Panc1 (cell line): ENCODE measurements around the gene USO1. TPM values are rescaled to one million over a fixed set of nuclear protein-coding genes. Genes with fewer than 3 reads are reported as not detected.

Experiments
- ATAC-seq: fragments of 200-7000 bp; cut with Tn5 transposase; 2 replicates; pipeline ENCODE4 v1.9.1; 2020; ENCODE audit warnings: mild to moderate bottlenecking, moderate library complexity
- BruUV-seq: library from RNA; stranded (reverse); fragments of 400-500 nt; replicated peaks from 2 replicates; lab custom pipeline; 2021; lab: Mats Ljungman, UMichigan
- CTCF ChIA-PET: fragments of 300-600 bp; sonication (Branson Sonifier 250); formaldehyde crosslinking; loops from one replicate; lab custom pipeline; 2022; ENCODE audit warnings: antibody characterized with exemption; lab: Charles Lee
- POLR2A ChIA-PET: fragments of 300-600 bp; sonication (Branson Sonifier 250); formaldehyde crosslinking; loops from one replicate; lab custom pipeline; 2022; ENCODE audit warnings: antibody characterized with exemption; lab: Charles Lee
- DNase-seq: peaks from one replicate; pipeline ENCODE4 v3.0.0-alpha.2; 2010; ENCODE audit warnings: low read depth, low spot score
- H3K27ac ChIP-seq: 2 replicates; pipeline ENCODE4 v1.5.1; 2011; ENCODE audit warnings: mild to moderate bottlenecking, low read length, inconsistent platforms
- H3K27me3 ChIP-seq: fragments of 200-500 bp; sonication (Bioruptor generic); 2 replicates; pipeline ENCODE4 v1.6.0; 2014; ENCODE audit warnings: low read length, inconsistent platforms; ENCODE audit not compliant: control insufficient read depth, insufficient read depth
- H3K36me3 ChIP-seq: fragments of 200-500 bp; sonication (Bioruptor generic); 2 replicates; pipeline ENCODE4 v1.5.1; 2014; ENCODE audit warnings: inconsistent platforms, mild to moderate bottlenecking, low read length, moderate library complexity; ENCODE audit not compliant: control insufficient read depth, insufficient read depth
- H3K4me1 ChIP-seq: 2 replicates; pipeline ENCODE4 v1.5.1; 2011; ENCODE audit warnings: inconsistent platforms, mild to moderate bottlenecking, low read length, moderate library complexity; ENCODE audit not compliant: control insufficient read depth, insufficient read depth
- H3K4me3 ChIP-seq, 2 experiments: 2 replicates each; pipeline ENCODE4 v1.5.1; 2011 to 2012; ENCODE audit warnings: low read depth in 2 of 2, low read length in 2 of 2, mild to moderate bottlenecking in 2 of 2, inconsistent platforms in 1 of 2, moderate library complexity in 1 of 2
- H3K9me3 ChIP-seq: fragments of 200-500 bp; sonication (Bioruptor generic); 2 replicates; pipeline ENCODE4 v1.5.1; 2014; ENCODE audit warnings: low read depth, mild to moderate bottlenecking, inconsistent platforms, low read length, moderate library complexity; ENCODE audit not compliant: control insufficient read depth, insufficient read depth
- CTCF ChIP-seq: fragments of 450-650 bp; IDR thresholded peaks from 2 replicates; pipeline ENCODE4 v1.5.1; 2017; ENCODE audit warnings: mild to moderate bottlenecking
- POLR2AphosphoS5 ChIP-seq: IDR thresholded peaks from 2 replicates; pipeline ENCODE4 v1.6.1; 2012; ENCODE audit warnings: mild to moderate bottlenecking, low read depth, low read length, moderate library complexity
- REST ChIP-seq, 2 experiments: IDR thresholded peaks; 2 replicates each; pipeline ENCODE4 v1.6.1; 2011 to 2012; ENCODE audit warnings: low read depth in 2 of 2, control low read depth in 1 of 2, low read length in 1 of 2, mild to moderate bottlenecking in 1 of 2, moderate library complexity in 1 of 2; ENCODE audit not compliant: insufficient read depth in 1 of 2
- SIN3A ChIP-seq: IDR thresholded peaks from 2 replicates; pipeline ENCODE4 v1.6.1; 2012; ENCODE audit warnings: low read depth, mild to moderate bottlenecking, low read length, moderate library complexity, borderline replicate concordance; ENCODE audit not compliant: insufficient read depth
- TCF7L2 ChIP-seq: IDR thresholded peaks from 2 replicates; pipeline ENCODE4 v1.6.1; 2011; ENCODE audit warnings: mild to moderate bottlenecking, low read depth, low read length, inconsistent platforms
- in situ Hi-C: cut with HindIII; loops from 2 replicates; pipeline ENCODE4 v1.10.0; 2016; ENCODE audit warnings: low sequenced_read_pairs, low pct_unique_long_range_greater_than_20kb
- intact Hi-C: fragments of 100-400 bp; cut with micrococcal nuclease; formaldehyde crosslinking; loops from one replicate; pipeline ENCODE4 v1.10.0; 2022; ENCODE audit not compliant: unreplicated experiment
- total RNA-seq: library from RNA; stranded (reverse); gene quantifications from one replicate; pipeline ENCODE4 v1.2.1, GENCODE V29; 2021; ENCODE audit not compliant: unreplicated experiment

The USO1 gene
- total RNA-seq, 1 experiment from 2014 or later: 50.0 TPM

GRCh38 chr4:75717408-75717807 is 7.0 kb upstream of the USO1 start:
- H3K9me3 ChIP-seq: no peaks in the 10 kb centered on the region
- TF ChIP-seq TCF7L2: no peak
- TF ChIP-seq CTCF: no peak
- TF ChIP-seq REST (IDR thresholded peaks at IDR 0.05; ENCODE audit: insufficient read depth in 1 of 2, low read depth in 2 of 2, low read length in 1 of 2): no peak
- no peak for TF ChIP-seq SIN3A
- TF ChIP-seq POLR2AphosphoS5: no peak
- DNase-seq: no peak
- in situ Hi-C loops (no loop called here), intact Hi-C loops (no loop called here)
- H3K4me3 ChIP-seq: no peak overlapping the region
- no TSS peak for BruUV-seq
- POLR2A ChIA-PET: no interaction called here
- CTCF ChIA-PET: no interaction called here
- H3K4me1 ChIP-seq: peaks cover 2% of the 10 kb centered on the region; the same call in 1 of the 2 replicates
- no peaks in the 10 kb centered on the region for H3K36me3 ChIP-seq
- H3K27ac ChIP-seq: no peak overlapping the region
- H3K27me3 ChIP-seq: no peaks in the 10 kb centered on the region
- no peak for ATAC-seq

GRCh38 chr4:75718529-75718928 is 5.8 kb upstream of the USO1 start:
- ATAC-seq (no peak), DNase-seq (no peak)
- POLR2A ChIA-PET: no interaction called here
- intact Hi-C loops: no loop called here
- Histone ChIP-seq H3K9me3 (no peaks in the 10 kb centered on the region), H3K4me1 (peaks cover 12% of the 10 kb centered on the region), H3K36me3 (no peaks in the 10 kb centered on the region), H3K27me3 (no peaks in the 10 kb centered on the region), H3K27ac (no peak overlapping the region), H3K4me3 (no peak overlapping the region)
- no TSS peak for BruUV-seq
- CTCF ChIA-PET: no interaction called here
- TF ChIP-seq CTCF (no peak), POLR2AphosphoS5 (no peak), SIN3A (no peak), TCF7L2 (no peak), REST (IDR thresholded peaks at IDR 0.05; ENCODE audit: insufficient read depth in 1 of 2, low read depth in 2 of 2, low read length in 1 of 2) (no peak)
- in situ Hi-C loops: no loop called here
